Right lung (tissue), 5 donors: Measurements from ENCODE around the gene NGEF. TPM values are rescaled to one million over a fixed set of nuclear protein-coding genes. Genes with fewer than 3 reads are reported as not detected.
"Not testable (repeated sequence)": the region's sequence is repeated elsewhere in the genome, so short reads cannot be mapped to it uniquely, and the experiment has no call there.

Experiments
- DNase-seq, 2 donors: peaks; one replicate each; pipeline ENCODE4 v3.0.0-alpha.2; 2013
- polyA plus RNA-seq, 5 donors: library from polyadenylated mRNA; unstranded; fragments of 120-200 nt; gene quantifications; one replicate each; pipeline versions ENCODE4 v1.2.1 to v1.2.3, GENCODE V29; 2013; ENCODE audit warnings: inconsistent platforms in 1 of 5, low replicate concordance in 1 of 5; ENCODE audit not compliant: insufficient read length in 5 of 5, insufficient read depth in 1 of 5

Gene NGEF
- polyA plus RNA-seq, 5 donors = 1.0 to 2.9 (median 2.7) TPM

DNA sequence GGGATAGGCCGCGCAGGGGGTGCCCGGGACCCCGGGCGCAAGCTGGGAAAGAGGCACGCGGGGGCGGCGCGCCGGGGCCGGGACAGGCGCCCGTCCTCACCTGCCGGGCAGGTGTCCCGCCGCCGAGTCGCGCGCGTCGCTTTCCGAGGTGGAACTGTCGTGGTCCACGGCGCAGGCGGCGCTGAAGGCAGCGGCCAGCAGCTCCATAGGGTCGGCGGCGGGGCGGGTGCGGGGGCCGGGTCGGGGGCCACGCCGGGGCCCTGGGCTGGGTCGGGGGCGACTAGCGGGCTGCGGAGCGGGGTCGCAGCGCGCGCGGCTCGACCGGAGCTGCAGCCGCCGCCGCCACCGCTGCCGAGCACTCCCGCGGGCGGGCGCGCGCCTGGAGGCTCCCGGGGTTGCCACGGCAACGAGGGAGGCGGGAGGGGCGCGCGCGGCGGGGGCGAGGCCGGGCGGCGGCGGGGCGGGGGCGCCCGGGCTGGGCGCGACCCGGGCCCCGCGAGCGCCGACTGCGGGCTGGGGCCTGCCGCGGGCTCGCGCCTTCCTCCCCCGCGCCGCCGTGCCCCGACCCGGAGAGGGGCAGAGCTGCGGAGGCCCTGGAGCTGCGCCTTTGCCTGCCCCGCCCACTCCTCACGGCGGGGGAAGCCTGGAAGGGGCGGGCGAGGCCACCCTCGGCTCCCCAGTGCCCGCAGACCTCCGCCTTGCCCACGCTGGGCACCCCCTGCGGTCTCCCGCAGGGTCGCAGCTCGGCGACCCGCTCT lies 85.1 kb downstream of the NGEF start:
- no peak for DNase-seq

DNA sequence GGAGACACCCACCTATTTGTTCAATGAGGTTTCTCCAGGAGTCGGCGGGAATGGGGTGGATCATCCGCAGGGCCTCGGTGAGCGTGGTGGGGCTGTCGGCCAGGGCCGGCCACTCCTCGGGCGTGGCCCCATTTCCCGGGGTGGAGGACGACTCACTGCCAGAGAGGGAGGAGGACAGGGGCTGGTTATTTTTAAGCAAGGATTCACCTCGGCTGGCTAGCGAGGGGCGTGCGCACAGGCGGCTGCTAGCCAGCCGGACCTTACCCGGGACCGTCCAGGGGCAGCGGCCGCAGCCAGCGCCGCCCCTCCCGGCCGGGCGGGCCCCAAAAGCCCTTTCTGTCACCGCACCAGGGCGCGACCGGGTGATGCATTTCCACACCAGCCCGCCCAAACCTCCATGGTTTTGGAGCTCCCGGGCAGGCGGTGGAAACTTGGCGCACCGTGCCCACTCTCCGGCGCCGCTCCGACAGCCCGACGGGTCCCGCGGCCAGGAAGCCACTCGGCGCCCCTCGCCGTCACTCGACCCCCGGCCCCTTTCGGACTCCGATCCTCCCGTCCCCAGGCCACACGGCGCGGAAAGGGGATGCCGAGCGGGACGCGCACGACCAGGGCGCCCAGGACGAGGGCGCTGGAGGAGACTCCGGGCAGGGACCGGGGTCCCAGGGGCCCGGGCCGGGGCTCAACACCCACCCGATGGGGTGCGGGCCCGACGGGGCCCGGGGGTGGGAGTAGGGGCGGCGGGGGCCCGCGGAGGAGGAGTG lies 85.8 kb downstream of the NGEF start:
- no peak for DNase-seq

DNA sequence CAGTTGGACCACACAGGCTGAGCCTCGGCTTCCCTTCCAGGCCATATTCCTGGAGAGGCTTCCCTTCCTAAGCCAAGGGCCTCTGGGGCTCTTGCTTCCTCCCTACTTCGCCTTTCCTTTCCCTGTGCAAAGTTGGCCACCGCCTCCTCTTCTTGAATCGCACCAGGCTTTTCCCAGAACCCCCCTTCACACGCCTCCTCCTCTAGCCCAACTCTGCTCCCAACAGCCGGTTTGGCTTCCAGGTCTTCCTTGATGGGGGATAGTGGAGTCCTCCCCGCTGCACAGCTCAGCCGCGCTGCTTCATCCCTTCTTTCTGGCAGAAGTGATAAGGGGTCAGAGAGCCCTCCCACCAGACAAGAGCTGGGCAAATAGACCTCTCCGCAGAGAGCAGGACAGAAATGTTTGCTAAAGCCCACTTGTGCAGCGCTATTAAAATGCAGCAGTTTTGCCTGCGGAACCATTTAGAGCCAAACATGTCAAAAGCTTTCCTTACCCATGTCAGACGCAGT lies 86.6 kb downstream of the NGEF start:
- DNase-seq = no peak

DNA sequence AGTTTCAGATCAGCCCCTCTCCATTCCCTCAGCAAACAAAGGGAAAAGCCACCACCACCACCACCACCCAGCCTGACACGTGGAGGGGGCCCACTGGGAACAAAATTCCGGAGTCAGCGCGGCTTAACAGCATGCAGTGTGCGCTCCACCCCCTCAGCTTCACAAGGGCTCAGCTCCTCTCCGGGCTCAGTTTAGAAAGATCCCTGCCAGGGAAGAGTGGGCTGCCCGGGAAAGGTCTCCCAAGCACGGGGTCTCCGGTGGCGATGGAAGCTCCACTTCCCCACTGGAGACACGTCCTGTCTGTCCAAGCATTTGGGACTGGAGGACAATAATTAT lies 87.3 kb downstream of the NGEF start:
- no peak for DNase-seq

DNA sequence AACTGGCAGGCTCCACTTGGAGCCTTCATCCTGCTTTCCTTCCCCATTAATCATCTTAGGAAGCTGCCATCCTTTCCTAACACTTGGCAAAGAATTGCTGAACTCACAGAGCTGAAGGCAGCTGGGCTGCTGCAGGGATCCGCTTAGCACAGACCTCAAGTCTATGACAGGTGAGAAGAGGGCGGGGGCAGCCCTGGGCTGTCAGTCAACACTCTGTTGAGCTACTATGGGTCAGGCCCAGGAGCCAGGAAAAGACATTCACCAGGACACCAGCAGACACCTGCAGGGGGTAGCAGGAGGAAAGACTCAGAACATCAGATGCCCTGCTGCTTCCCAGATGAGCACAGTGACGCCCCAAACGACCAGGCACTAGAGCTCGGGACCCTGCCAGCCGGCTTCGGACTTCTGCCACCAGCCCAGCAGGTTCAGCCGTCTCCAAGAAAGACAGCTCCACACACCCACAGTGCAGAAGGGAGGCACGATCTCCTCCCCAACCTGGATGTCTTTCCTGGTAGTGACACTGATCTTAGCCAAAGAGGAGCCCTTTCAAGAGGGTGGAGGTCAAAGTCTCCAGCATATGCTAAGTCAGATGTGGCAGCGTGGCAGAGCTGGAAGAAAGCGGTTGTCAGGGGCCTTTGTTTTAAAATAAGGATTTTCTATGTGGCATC lies 87.8 kb downstream of the NGEF start:
- no peak for DNase-seq

DNA sequence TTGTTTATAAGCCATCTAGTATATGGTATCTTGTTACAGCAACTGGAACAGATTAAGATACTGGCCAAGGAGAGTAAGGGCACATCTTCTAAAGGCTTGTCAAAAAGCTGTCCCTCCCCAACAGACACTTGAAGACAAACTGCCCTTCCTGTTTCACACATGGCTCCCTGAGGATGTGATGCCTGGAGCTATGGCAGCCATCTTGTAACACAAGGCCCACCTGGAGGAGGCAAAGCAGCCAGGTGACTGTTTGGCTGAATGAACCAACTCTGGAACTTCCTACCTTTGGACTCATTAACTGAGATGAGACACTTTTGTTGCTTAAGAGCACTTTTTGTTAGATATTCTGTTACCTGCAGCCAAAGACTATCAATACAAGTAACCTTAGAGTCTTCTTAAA lies 88.6 kb downstream of the NGEF start:
- no peak for DNase-seq

DNA sequence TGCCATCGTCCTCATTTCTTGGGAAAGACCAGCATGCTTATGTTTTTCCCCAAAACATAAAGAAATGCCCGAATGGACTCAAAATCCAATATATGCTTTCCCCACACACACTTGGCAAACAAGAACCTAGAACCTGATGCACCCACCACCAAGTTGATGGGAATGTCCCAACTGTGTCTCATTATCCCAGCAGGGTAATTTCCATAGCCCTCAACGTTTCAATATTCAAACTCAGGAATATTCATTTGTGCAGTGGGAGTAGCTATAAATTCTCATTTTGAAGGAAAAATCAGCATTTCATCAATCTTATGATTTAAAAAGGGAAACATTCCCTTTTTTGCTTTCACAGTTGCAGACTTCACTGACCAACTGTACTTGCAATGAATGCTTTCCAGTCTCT lies 92.3 kb downstream of the NGEF start:
- no peak for DNase-seq

DNA sequence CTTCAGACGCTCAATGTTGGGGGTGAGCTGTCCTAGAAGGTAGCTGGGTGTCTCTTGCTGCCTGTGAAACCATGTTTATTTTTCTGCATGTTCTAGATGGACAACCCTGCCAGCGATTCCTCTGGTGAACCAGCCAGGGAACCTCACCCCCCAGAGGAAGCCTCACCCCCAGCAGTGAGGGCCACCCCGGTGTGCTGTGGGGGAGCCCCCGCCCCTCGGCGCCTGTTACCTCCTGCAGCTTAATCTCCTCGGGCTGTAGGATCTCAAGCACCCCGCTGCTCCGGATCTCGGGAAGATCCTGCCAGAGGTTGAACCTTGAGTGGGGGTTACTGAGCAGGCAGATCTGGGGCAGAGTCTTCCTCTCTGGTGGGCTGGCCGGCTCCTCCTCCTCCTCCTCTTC lies 93.0 kb downstream of the NGEF start:
- no peak for DNase-seq

DNA sequence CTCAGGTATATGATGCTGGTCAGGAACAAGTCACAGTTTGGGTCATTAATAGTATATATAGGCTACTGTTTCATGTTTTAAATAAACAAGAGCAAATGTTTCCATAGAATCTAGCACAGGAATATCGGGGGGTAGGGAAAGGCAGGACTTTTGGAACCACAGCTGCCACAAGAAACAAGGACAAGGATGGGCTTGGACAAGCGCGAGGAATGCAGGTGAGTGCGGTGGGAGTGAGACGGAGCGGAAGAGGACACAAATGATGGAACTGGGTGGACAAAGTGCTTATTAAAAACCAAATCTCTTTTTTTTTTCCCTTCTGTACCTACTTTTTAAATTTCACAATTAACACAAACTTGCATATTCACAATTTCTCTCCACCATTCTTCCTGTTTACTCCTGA lies 93.9 kb downstream of the NGEF start:
- no peak for DNase-seq

DNA sequence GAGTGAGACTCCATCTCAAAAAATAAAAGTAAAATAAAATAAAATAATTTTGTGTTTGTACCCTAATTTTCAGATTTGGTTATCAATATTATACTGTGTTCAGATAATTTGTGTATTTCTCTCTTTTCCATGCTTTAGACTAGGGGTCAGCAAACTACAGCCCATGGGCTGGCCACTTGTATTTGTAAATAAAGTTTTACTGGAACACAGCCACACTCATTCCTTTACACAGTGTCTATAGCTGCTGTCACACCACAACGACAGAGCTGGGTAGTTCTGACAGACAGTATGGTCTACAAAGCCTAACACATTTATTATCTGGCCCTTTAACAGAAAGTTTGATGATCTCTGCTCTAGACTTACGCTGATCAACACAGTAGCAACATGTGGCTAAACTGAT lies 99.2 kb downstream of the NGEF start:
- DNase-seq = no peak

DNA sequence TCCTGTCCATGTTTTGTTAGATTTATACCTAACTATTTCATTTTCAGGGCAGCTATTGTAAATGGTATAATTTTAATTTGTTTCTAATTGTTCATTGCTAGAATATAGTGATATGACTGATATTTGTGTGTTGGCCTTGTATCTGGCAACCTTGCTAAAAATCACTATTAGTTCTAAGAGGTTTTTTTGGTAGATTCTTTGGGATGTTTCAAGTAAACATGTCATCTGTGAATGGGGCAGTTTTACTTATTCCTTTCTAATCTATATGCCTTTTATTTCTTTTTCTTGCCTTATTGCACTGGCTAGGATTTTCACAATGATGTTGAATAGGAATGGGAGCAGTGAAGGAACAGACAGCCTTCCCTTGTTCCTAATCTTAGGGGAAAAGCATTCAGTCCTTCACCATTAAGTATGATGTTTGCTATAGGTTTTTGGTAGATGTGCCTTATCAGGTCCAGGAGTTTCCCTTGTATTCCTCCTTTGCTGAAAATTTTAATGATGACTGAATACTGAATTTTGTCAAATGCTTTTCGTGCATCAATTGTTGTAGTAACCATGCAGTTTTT lies 101.3 kb downstream of the NGEF start:
- no peak for DNase-seq

DNA sequence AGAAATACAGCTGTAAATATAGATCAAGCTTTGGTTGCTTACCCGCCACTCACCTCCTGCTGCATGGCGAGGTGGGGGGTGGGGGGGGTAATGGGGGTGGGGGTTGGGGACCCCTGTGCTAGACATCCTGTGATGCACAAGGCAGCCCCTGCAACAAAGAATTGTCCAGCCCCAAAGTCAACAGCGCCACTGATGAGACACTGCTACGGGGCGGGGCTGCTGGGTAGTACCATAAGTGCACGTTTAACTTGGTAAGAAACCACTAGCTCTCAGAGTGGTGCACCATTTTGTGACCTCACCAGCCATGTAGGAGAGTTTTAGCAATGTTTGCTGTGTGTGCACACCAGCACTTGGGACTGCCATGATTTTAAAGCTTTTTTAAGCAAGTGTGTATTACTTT lies 102.7 kb downstream of the NGEF start:
- DNase-seq = no peak

DNA sequence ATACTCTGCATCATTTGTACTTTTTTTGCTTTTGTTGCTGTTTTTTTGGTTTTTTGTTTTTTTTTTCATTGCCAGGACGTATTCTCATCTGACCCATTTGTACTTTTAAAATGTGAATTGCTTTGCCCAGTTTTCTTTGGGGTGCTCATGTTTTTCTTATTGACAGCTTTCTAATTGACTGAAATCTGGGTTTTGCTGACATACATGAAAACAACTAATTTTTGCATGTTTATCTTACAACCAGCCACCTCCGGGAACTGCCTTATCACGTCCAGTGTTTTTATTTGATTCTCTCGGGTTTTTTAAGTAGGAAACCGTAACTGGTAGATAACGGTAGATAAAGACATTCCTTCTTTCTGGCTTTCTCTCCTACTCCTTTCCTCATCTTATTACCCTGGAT lies 104.4 kb downstream of the NGEF start:
- DNase-seq = no peak

DNA sequence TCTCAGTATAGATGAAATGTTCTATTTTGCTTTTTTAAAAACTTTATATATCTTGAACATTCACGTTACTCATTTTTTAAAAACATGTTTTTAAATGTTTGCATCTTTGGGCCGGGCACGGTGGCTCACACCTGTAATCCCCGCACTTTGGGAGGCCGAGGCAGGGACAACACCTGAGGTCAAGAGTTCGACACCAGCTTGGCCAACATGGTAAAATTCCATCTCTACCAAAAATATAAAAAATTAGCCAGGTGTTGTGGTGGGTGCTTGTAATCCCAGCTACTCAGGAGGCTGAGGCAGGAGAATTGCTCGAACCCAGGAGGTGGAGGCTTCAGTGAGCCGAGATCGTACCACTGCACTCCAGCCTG lies 105.4 kb downstream of the NGEF start:
- DNase-seq = not testable (repeated sequence)

DNA sequence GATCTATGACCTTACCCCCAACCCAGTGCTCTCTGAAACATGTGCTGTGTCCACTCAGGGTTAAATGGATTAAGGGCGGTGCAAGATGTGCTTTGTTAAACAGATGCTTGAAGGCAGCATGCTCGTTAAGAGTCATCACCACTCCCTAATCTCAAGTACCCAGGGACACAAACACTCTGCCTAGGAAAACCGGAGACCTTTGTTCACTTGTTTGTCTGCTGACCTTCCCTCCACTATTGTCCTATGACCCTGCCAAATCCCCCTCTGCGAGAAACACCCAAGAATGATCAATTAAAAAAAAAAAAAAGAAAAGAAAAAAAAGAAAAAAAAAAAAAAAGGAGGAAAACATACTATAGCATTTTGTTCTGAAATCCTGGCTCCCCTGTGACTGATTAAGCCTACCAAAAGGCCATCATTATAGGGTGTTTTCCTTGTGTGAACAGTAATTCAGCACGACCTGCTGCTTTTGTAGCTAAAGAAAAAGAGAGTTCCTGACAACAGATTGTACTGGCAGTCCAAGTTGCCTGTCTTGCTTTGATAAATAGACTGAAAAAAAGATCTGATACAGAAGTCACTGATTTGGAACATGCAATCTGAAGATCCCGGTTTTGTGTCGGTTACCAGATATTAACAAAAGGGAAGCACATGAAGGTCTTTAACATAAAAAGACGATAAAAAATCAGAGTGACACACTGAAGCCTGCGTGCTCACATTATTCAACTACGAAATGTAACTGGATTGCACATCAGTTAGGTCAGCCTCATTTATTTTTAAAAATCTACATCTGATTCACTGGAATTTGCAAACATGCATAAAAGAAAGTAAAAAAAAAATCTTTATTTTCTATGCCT lies 106.0 kb downstream of the NGEF start:
- not testable (repeated sequence) for DNase-seq

DNA sequence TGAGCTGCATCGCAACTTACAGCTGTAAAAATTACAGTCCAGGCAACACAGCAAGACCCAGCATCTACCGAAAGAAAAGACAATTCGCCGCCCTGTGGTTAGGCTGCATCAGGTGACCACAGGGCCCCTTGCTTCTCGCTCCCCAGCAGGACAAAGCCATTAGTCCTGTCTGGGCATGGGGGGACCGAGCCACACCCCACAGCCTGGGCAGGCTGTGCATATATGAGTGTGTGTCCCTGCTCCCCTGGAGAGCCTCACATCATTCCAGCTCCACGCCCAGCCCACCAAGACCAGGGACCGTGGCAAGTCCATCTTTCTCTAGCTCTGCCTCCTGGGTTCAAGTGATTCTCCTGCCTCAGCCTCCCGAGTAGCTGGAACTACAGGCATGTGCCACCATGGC lies 109.1 kb downstream of the NGEF start:
- no peak for DNase-seq

DNA sequence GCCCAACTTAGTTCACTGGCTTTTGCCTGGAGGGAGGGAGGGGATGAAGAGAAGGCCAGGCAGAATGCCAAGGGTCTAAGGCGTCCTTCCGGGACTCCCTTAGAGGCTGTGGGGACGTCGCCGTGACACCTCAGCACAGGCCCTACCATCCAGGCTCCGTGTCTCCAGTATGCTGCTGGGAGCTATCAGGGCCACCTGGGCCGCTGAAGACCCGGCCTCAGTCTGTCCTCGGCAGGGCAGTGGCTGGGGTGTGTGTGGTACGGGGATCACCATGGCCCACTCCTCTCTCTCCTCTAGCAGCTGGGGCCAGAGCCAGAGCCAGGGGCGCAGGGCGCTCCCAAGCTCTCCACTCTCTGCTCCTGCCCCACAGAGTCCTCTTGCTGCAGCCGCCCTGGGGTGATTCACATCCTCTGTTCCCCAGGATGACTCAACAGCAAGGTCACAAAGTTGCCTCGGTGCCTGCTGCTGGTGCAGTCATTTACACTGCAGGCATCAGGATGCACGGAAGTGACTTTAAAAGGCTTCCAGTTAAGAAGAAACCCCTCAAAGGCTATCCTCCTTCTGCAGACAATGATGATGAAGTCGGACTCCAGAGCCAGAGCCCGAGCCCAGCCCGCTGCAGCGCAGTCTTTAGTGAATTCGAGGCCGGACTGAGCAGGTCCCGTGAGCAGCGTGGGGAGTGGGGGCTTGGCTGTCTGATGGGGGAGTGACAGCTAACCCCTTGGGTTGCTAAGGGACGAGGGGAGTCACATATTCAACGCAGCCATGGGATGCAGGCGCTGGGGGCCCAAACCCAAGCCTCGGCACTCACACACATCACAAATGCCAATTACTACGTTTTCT lies 111.1 kb downstream of the NGEF start:
- DNase-seq = no peak

DNA sequence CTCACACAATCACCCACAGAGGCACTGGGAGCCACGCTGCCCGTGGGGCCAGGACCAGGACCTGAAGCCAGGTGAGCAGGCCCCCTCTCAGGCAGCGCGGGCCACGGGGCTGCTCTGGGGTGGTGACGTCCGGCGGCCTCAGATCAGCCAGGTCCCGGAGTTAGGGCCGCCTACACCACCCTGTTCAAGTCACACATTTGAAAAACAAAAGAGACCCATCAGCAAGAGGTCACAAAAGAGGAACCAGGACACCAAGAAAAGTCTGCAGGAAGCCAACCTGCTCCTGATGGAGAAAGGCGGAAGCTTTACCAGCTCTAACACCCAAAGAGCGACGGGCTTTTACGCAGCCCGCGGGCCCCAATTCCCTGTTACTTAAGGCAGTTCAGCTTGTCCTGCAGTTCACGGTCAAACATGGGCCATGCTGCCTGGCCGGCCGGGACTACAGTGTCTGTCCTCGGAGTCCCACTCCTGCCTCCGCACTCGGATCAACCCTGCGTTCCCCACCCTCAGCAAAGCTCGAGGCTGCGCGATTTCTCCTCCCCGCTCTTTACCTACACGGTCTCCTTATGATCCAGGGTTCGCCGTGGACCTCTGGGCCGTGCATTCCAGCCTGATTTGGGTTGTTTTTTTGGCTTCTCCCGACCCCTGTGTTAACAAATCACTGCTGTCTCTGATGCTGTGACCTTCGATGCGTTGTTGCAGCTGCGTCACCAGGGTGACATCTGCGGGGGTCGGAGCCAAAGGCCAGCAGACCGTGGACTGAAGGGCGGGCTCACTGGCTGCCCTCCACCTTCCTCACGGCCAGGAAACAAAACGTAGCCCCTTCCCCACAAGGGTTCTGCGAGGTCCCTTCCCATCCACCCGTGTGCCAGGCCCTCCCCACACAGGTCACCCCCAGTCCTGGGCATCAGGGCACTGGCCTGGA lies 112.0 kb downstream of the NGEF start:
- DNase-seq = no peak
